Esophagus squamous epithelium (tissue), 5 donors: ENCODE results near the gene FN3KRP. TPM values are rescaled to one million over a fixed set of nuclear protein-coding genes. Genes with fewer than 3 reads are reported as not detected.
"Not testable (repeated sequence)": the region's sequence is repeated elsewhere in the genome, so short reads cannot be mapped to it uniquely, and the experiment has no call there.

Source experiments
- DNase-seq: peaks from one replicate; lab custom pipeline; 2025; lab: John Stamatoyannopoulos, UW
- H3K27ac ChIP-seq, 4 donors: fragments of 200-600 bp; sonication (generic); one replicate each; pipeline ENCODE4 v1.5.1; 2016 to 2019; ENCODE audit warnings: mild to moderate bottlenecking in 1 of 4
- H3K27me3 ChIP-seq, 4 donors: fragments of 200-600 bp; sonication (generic); 1 replicate in 3 of 4; 2 replicates in 1 of 4; pipeline versions ENCODE4 v1.5.1 to v1.6.0; 2017 to 2021; ENCODE audit warnings: antibody characterized with exemption in 1 of 4
- H3K36me3 ChIP-seq, 3 donors: fragments of 200-600 bp; sonication (generic); one replicate each; pipeline ENCODE4 v1.5.1; 2016 to 2019
- H3K4me1 ChIP-seq, 3 donors: fragments of 200-600 bp; sonication (generic); one replicate each; pipeline ENCODE4 v1.5.1; 2017 to 2019
- H3K4me3 ChIP-seq, 4 donors: fragments of 200-600 bp; sonication (generic); 1 replicate in 3 of 4; 2 replicates in 1 of 4; pipeline ENCODE4 v1.5.1; 2016 to 2019; ENCODE audit warnings: mild to moderate bottlenecking in 2 of 4, moderate library complexity in 1 of 4
- H3K9me3 ChIP-seq, 3 donors: fragments of 200-600 bp; sonication (generic); one replicate each; pipeline ENCODE4 v1.5.1; 2016 to 2019
- POLR2A ChIP-seq, 4 donors: fragments of 450-650 bp; IDR thresholded peaks; one replicate each; pipeline ENCODE4 v1.6.1; 2017; ENCODE audit warnings: antibody characterized with exemption in 4 of 4, mild to moderate bottlenecking in 4 of 4, moderate library complexity in 3 of 4
- WGBS, 2 donors: methylation state at CpG; one replicate each; pipeline ENCODE4 v1.1.5; 2018; 5-methylcytosine and 5-hydroxymethylcytosine counted together
- intact Hi-C: fragments of 100-400 bp; cut with DNase I; formaldehyde crosslinking; loops from one replicate; pipeline ENCODE4 v1.15.0; 2022
- total RNA-seq, 4 donors: library from RNA; depleted of rRNA; stranded (reverse); fragments of >200 nt; gene quantifications; one replicate each; pipeline ENCODE4 v1.1.0, GENCODE V29; 2016
- TF ChIP-seq, protein P1 (sequence below), 6 experiments: fragments of 450-650 bp in 4 of 6; fragments of 200-600 bp in 2 of 6; sonication (generic) in 2 of 6; IDR thresholded peaks; one replicate each; pipeline ENCODE4 v1.5.1; 2016 to 2019; ENCODE audit warnings: antibody characterized with exemption in 6 of 6, mild to moderate bottlenecking in 4 of 6, moderate library complexity in 4 of 6
- donor health status: DM: yes; HTN: yes; CAD: no.

Gene FN3KRP
- total RNA-seq, 4 donors from 2014 or later: 9.1 to 13.5 (median 10.2) TPM

GRCh38 chr17:82740906-82741759 is 24.6 kb downstream of the FN3KRP start:
- Histone ChIP-seq H3K36me3 (peaks cover 0 to 49% (median 12%) of the 10 kb centered on the region in 3 donors), H3K4me1 (peaks cover 3 to 8% (median 6%) of the 10 kb centered on the region in 3 donors), H3K27me3 (no peaks in the 10 kb centered on the region), H3K4me3 (no peak overlapping the region), H3K27ac (no peak overlapping the region), H3K9me3 (peaks cover 0 to 12% (median 0%) of the 10 kb centered on the region in 3 donors)
- intact Hi-C loops: no loop called here
- TF ChIP-seq, protein P1, sequence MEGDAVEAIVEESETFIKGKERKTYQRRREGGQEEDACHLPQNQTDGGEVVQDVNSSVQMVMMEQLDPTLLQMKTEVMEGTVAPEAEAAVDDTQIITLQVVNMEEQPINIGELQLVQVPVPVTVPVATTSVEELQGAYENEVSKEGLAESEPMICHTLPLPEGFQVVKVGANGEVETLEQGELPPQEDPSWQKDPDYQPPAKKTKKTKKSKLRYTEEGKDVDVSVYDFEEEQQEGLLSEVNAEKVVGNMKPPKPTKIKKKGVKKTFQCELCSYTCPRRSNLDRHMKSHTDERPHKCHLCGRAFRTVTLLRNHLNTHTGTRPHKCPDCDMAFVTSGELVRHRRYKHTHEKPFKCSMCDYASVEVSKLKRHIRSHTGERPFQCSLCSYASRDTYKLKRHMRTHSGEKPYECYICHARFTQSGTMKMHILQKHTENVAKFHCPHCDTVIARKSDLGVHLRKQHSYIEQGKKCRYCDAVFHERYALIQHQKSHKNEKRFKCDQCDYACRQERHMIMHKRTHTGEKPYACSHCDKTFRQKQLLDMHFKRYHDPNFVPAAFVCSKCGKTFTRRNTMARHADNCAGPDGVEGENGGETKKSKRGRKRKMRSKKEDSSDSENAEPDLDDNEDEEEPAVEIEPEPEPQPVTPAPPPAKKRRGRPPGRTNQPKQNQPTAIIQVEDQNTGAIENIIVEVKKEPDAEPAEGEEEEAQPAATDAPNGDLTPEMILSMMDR (IDR thresholded peaks at IDR 0.05): no peak
- no peak for TF ChIP-seq POLR2A (IDR thresholded peaks at IDR 0.05)
- 83 to 93% methylated on average over 9 to 10 of the region's 10 CpGs for WGBS, 2 donors
- DNase-seq: no peak

DNA sequence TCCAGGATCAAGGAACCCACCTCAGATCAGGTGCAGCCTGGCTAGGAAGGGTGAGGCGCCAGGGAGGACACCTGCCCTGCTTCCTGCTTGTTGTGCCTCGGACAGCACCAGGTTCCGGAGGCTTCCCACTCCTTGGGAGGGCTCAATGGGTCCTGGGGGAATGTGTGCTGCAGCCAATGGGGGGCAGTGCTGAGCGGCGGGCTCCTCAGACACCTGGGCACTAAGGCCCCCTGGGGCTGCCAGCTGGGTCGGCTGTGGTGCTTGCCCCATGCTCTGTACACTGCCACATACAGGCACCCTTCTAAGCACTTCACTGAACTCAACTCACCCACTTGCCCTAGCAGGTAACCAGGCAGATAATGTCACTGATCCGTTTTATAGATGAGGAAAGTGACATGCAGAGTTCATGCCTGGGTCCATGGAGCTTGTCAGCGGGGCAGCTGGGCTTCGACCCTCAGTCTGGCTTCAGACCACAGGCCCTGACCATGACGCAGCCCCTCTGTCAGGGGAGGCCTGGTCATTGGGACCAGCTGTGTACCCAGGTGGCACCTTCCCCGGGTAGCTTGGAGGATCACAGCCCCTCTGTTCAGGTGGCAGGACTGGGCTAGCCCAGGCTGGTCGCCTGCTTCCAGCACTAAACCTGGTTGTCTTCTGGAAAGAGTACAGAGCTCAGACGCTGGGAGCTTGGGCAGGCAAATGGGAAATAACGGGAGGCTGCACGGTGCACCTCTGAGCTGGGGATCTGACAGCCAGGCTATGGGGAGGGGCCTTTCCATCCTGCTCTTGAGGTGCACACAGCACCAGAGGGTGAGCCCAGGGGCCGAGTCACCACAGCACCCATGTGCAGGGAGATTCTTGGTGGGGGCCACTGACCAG is 27.1 kb downstream of the FN3KRP start:
- no peak for DNase-seq
- Histone ChIP-seq H3K36me3 (peaks cover 0 to 40% (median 12%) of the 10 kb centered on the region in 3 donors), H3K4me3 (no peak overlapping the region), H3K9me3 (peaks cover 0 to 12% (median 0%) of the 10 kb centered on the region in 3 donors), H3K27me3 (no peaks in the 10 kb centered on the region), H3K27ac (no peak overlapping the region), H3K4me1 (no peaks in the 10 kb centered on the region)
- intact Hi-C loops: no loop called here
- TF ChIP-seq, protein P1 (IDR thresholded peaks at IDR 0.05): no peak
- TF ChIP-seq POLR2A (IDR thresholded peaks at IDR 0.05): no peak
- 80 to 86% methylated on average over 1 to 8 of the region's 16 CpGs for WGBS, 2 donors

GRCh38 chr17:82744736-82745135 is 28.2 kb downstream of the FN3KRP start:
- DNase-seq, H3K4me1 ChIP-seq, H3K27me3 ChIP-seq, H3K27ac ChIP-seq, H3K4me3 ChIP-seq, intact Hi-C loops: not testable (repeated sequence)
- peaks cover 0 to 12% (median 0%) of the 10 kb centered on the region in 3 donors for H3K9me3 ChIP-seq
- 72 to 78% methylated on average over 4 to 5 of the region's 7 CpGs for WGBS, 2 donors
- H3K36me3 ChIP-seq: peaks cover 0 to 37% (median 12%) of the 10 kb centered on the region in 3 donors

DNA sequence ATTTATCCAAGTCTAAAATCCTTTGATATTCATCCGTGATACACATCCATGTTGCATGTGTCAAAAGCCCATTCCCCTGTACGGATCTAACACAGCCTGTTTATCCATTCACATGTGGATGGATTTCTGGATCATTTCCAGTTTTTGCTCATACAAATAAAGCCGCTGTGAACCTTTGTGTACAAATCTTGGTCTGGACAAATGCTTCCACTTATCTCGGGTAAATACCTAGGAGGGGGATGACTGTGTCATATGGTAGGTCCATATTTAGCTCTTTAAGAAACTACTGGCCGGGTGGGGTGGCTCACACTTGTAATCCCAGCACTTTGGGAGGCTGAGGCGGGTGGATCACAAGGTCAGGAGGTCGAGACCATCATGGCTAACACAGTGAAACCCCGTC is 29.0 kb downstream of the FN3KRP start:
- Histone ChIP-seq H3K9me3 (peaks cover 0 to 9% (median 0%) of the 10 kb centered on the region in 3 donors), H3K27me3 (no peaks in the 10 kb centered on the region), H3K36me3 (peaks cover 0 to 30% (median 10%) of the 10 kb centered on the region in 3 donors), H3K4me3 (no peak overlapping the region), H3K4me1 (no peaks in the 10 kb centered on the region), H3K27ac (no peak overlapping the region)
- intact Hi-C loops: no loop called here
- no peak for DNase-seq
- TF ChIP-seq, protein P1 (IDR thresholded peaks at IDR 0.05): no peak
- no peak for TF ChIP-seq POLR2A (IDR thresholded peaks at IDR 0.05)
- 72 to 79% methylated on average over 8 of the region's 8 CpGs for WGBS, 2 donors

DNA sequence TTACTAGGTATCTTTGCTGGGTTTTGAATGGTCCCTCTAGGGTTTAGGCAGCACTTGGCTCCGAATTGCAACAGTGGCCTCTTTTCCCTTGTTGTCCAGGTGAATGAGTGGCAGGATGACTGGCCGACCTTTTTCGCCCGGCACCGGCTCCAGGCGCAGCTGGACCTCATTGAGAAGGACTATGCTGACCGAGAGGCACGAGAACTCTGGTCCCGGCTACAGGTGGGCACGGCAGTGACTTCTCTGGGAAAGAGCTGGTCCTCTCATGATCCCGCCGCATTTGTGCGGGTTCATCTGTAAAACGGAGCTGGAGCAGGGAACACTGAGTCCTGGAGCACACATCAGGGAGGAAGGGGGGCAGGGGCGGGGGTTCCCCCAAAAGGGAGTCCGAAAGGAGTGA is 32.2 kb downstream of the FN3KRP start:
- 91% methylated on average over 9 of the region's 16 CpGs; no CpG with 5 or more reads in 1 of the 2 donors for WGBS, 2 donors
- Histone ChIP-seq H3K4me1 (peaks cover 10 to 19% (median 13%) of the 10 kb centered on the region in 3 donors), H3K9me3 (no peaks in the 10 kb centered on the region), H3K36me3 (no peaks in the 10 kb centered on the region), H3K27ac (no peak overlapping the region), H3K4me3 (no peak overlapping the region), H3K27me3 (no peaks in the 10 kb centered on the region)
- intact Hi-C loops: no loop called here
- no peak for DNase-seq
- TF ChIP-seq, protein P1 (IDR thresholded peaks at IDR 0.05): no peak
- no peak for TF ChIP-seq POLR2A (IDR thresholded peaks at IDR 0.05)
